Limb (tissue), 2 donors: ENCODE data around the gene ZNF655.
A peak's percentile ranks its signal among the peaks of the same experiment; 100 is the strongest.
"Not testable (repeated sequence)": the region's sequence is repeated elsewhere in the genome, so short reads cannot be mapped to it uniquely, and the experiment has no call there.

Experiments used
- DNase-seq, 2 donors: peaks; one replicate each; pipeline ENCODE4 v3.0.0-alpha.2; 2016; ENCODE audit errors: extremely low spot score in 2 of 2

ZNF655 gene

GRCh38 chr7:99559175-99559915 lies 903 bp downstream of the ZNF655 start:
- DNase-seq = no peak

GRCh38 chr7:99560834-99561736 lies 2.6 kb downstream of the ZNF655 start:
- no peak for DNase-seq

- DNase-seq = no peak
Observed at GRCh38 chr7:99561737-99562051, 3.3 kb downstream of the ZNF655 start.

GRCh38 chr7:99562114-99562784 lies 3.8 kb downstream of the ZNF655 start:
- no peak for DNase-seq

GRCh38 chr7:99562832-99563231 lies 4.4 kb downstream of the ZNF655 start:
- DNase-seq = no peak

GRCh38 chr7:99563650-99564049 lies 5.2 kb downstream of the ZNF655 start:
- DNase-seq = no peak

GRCh38 chr7:99568770-99569169 lies 10.3 kb downstream of the ZNF655 start:
- DNase-seq = not testable (repeated sequence)

- DNase-seq = no peak
Observed at GRCh38 chr7:99571768-99572167, 13.3 kb downstream of the ZNF655 start.

- DNase-seq = no peak
Observed at GRCh38 chr7:99573257-99573656, 14.8 kb downstream of the ZNF655 start.

GRCh38 chr7:99576251-99576650 lies 17.8 kb downstream of the ZNF655 start:
- DNase-seq = no peak

GRCh38 chr7:99579281-99579955 lies 21.0 kb downstream of the ZNF655 start:
- no peak for DNase-seq

- DNase-seq = peak; percentile 55 to 87
Observed at GRCh38 chr7:99579956-99580777, 21.7 kb downstream of the ZNF655 start.

GRCh38 chr7:99580778-99581332 lies 22.4 kb downstream of the ZNF655 start:
- DNase-seq = not testable (repeated sequence)

- DNase-seq = no peak
Observed at GRCh38 chr7:99588868-99589267, 30.4 kb downstream of the ZNF655 start.

GRCh38 chr7:99594948-99595745 lies 36.7 kb downstream of the ZNF655 start:
- DNase-seq = no peak

GRCh38 chr7:99596408-99596955 lies 38.0 kb downstream of the ZNF655 start:
- DNase-seq = no peak

- no peak for DNase-seq
Observed at GRCh38 chr7:99597762-99598501, 39.5 kb downstream of the ZNF655 start, which contains the start of gene TMEM225B. Gene TMEM225B, plus strand, starts transcription at chr7:99598267. Its CDS starts 6,122 bp downstream, at chr7:99604389.

- DNase-seq = no peak
Observed at GRCh38 chr7:99599836-99600235, 41.4 kb downstream of the ZNF655 start.
